ENCODE measurements around the gene TBC1D9.
"Not testable (repeated sequence)": the region's sequence is repeated elsewhere in the genome, so short reads cannot be mapped to it uniquely, and the experiment has no call there.

Gene TBC1D9

DNA sequence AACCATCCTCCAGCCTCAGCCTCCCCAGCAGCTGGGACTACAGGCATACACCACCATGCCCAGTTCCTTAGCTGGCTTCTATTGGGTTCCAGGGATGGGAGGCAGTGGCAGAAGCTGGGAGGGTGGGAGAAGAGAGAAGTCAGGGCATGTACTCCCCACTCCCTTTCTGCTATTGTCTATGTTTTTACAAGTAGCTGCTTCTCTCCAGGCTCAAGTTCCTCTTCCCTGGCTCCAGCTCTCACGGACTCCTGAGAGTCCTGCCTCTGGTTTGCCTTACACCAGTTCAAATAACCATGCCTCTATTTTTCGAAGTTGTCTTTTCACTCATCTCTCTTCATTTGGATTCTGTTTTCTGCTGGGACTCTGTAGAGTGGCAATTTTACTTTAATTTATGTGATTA is 2.9 kb downstream of the TBC1D9 start:
- no peak for DNase-seq (ENCODE audit: low read depth in 2 of 2)

DNA sequence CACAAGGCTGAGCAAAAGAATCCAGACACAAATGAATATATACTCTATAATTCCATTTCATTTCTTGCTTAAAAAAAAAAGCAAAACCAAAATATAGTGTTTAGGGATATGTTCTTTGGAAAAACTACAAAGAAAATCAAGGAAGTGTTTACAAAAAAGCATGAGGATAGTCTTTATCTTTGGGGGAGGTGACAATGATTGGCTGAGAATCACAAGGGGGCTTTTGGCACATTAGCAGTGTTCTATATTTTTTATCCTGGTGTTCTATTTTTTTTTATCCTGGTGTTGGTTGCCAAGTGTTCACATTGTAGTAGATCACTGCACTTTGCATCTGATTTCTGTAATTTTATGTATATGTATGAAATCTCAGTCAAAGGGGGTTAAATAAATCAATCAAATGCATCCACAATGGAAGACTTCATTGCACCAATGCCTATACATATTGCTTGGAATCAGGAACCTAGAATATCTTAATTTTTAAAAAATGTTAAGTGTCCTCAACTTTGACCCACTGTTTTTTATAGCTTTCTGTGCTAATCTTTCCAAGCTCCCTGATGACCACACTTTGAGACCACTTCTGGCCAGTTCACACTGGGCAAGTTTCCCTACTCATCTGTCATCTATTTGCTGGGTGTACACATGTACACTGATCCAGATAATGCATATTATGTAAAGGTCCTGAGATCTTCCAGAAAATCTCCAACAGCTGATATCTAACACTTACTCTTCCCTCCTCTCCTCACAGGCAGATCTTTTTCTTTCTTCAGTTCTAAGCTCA is 3.7 kb downstream of the TBC1D9 start:
- no peak for DNase-seq (ENCODE audit: low read depth in 2 of 2)

- DNase-seq (ENCODE audit: low read depth in 2 of 2) = no peak
These were observed 5.7 kb downstream of the TBC1D9 start for GRCh38 chr4:140750470-140750869.

GRCh38 chr4:140748171-140748570 is 8.0 kb downstream of the TBC1D9 start:
- DNase-seq (ENCODE audit: low read depth in 2 of 2) = no peak

- DNase-seq (ENCODE audit: low read depth in 2 of 2) = not testable (repeated sequence)
These were observed 9.6 kb downstream of the TBC1D9 start for GRCh38 chr4:140746546-140746945.

DNA sequence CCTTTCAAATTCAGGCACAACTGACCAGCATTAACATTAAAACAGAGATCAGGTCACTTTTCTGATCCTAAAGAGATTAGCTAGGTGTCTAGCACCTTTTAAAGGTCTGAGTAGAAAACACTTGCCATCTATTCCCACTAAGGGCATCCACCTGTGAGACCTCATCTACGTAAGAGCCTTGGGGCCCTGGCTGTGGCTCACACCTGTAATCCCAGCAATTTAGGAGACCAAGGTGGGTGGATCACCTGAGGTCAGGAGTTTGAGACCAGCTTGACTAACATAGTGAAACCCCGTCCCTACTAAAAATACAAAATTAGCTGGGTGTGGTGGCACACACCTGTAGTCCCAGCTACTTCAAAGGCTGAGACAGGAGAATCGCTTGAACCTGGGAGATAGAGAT is 11.8 kb downstream of the TBC1D9 start:
- no peak for DNase-seq (ENCODE audit: low read depth in 2 of 2)

DNA sequence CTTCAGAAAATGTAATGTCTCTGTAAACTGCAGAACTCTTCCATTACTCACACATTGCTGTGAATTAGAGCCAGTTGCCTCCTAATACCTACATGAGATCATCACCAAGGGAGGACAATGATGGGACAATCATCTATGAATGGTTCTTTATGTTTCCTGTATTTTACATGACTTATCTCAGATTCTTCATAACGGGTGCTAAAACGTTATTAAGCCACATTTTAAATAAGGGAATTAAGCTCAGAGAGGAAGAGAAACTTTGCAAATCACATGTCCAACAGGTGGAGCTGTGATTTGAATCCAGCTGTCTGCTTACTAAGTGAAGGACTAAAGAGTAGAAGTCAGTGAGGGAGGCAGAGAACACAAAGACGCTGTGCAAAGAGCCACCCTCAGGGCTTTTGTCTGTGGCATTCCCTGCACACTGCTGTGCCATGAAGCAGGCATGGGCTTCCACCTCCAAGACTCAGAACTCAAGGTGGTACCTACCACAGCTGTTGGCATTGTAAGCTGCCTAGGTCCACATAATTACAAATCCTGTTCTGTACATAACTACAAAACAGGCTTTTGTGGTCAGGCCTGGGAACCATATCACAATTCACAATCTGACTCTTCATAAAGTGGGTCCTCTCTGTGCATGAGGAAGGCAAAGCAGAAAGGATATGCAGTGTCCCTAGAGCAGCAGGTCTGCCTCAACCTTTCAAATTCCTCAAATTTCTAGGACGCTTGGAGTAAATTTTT is 12.8 kb downstream of the TBC1D9 start:
- DNase-seq (ENCODE audit: low read depth in 2 of 2) = no peak

DNA sequence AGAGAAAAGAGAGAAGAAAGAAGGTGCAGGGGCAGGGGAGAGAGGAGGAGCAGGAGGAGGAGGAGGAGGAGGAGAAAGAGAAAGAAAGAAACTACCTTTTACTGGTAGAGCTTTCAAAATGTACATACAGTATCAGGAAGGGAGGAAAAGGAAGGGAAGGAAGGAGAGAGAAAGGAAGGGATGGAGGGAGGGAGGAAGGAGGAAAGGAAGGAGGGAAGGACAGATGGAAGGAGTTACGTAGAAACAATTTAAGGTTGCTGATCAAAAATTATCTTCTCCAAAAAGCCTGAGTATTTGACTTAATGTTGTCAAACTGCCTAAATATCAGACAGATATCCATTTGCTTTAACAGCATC is 13.4 kb downstream of the TBC1D9 start:
- DNase-seq (ENCODE audit: low read depth in 2 of 2) = no peak

DNA sequence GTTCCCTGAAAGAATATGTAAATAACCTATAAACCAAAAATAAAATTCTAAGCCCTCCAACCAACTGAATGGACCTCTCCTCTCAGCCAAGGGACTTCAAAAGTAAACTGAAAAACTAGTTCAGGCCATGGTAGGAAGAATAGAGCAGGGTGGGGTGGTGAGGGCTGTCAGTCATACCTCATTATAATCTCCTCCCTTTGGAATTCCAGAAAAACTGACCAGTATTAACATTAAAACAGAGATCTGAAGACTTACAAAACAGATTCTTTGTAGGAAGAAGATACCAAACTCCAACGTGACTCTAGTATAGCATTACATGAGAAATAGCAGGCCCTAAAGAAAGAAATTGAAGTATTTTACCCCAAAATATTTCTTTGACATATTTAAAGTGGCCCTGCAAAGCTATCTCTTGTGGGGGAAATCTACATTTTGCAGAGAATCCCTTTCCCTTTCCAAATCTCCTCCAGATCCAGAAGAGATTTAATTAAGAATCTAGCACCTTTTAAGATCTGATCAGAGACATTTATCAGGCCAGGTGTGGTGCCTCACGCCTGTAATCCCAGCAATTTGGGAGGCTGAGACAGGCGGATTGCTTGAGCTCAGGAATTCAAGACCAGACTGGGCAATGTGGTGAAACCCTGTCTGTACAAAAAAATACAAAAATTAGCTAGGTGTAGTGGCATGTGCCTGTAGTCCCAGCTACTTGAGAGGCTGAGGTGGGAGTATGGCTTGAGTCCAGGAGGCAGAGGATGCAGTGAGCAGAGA is 15.1 kb downstream of the TBC1D9 start:
- DNase-seq (ENCODE audit: low read depth in 2 of 2) = no peak

GRCh38 chr4:140740422-140740821 is 15.8 kb downstream of the TBC1D9 start:
- DNase-seq (ENCODE audit: low read depth in 2 of 2) = no peak

- DNase-seq (ENCODE audit: low read depth in 2 of 2) = no peak
These were observed 16.2 kb downstream of the TBC1D9 start for GRCh38 chr4:140739971-140740370.

- DNase-seq (ENCODE audit: low read depth in 2 of 2) = no peak
These were observed 18.0 kb downstream of the TBC1D9 start for GRCh38 chr4:140738139-140738538.

DNA sequence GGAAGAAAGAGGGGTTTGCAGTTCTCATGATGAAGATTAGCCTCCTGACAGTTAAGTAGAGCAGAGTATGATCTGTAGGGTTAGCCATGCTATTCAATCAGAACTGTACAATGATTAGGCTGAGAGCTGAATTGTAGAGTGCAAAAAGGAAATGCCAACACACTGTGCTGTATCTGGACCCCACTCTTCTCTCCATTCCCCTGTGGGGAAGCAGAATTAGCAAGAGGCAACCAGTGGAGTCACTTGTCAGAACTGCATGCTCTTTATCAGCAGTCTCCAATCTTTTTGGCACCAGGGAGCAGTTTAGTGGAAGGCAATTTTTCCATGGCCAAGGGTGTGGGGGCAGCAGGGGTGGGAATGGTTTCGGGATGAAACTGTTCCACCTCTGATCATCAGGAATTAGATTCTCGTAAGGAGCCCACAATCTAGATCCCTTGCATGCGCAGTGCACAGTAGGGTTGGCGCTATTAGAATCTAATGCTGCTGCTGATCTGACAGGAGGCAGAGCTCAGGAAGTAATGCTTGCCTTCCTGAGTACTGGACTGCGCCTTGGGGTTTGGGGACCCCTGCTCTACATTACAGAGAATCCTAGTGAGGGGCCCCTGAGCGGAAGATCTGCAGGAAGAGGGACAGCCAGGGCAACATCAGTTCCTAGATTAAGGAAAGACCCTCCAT is 19.4 kb downstream of the TBC1D9 start:
- DNase-seq (ENCODE audit: low read depth in 2 of 2) = no peak

- DNase-seq (ENCODE audit: low read depth in 2 of 2) = no peak
These were observed 20.3 kb downstream of the TBC1D9 start for GRCh38 chr4:140735779-140736391.

DNA sequence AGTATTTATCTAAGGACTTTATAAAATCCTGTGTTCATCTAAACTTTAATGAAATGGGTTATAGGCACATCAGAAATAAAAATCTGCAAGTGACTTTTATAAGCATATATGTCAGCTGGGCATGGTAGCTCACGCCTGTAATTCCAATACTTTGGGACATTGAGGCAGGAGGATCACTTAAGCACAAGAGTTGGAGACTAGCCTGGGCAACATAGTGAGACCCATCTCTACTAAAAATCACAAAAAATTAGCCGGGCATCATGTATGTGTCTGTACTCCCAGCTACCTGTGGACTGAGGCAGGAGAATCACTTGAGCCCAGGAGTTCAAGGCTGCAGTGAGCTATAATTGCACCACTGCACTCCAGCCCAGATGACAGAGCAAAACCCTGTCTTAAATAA is 20.9 kb downstream of the TBC1D9 start:
- DNase-seq (ENCODE audit: low read depth in 2 of 2) = no peak

DNA sequence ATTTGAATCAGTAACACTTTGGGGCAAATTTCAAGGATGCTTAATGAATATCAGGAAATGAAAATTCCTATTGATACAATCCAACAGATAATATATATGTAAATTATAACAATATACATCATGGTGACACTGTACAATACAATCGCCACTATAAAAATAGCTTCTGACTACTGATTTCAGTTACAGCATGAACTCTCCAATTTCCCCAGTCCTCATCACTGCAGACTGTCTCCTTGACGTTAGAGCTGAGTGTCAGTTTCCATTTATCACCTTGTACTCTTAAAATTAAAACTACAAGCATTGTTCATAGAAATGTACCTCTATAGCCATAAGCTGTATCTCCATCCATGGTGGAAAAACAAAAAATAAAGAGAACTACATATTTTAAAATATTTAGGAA is 23.4 kb downstream of the TBC1D9 start:
- DNase-seq (ENCODE audit: low read depth in 2 of 2) = no peak

DNA sequence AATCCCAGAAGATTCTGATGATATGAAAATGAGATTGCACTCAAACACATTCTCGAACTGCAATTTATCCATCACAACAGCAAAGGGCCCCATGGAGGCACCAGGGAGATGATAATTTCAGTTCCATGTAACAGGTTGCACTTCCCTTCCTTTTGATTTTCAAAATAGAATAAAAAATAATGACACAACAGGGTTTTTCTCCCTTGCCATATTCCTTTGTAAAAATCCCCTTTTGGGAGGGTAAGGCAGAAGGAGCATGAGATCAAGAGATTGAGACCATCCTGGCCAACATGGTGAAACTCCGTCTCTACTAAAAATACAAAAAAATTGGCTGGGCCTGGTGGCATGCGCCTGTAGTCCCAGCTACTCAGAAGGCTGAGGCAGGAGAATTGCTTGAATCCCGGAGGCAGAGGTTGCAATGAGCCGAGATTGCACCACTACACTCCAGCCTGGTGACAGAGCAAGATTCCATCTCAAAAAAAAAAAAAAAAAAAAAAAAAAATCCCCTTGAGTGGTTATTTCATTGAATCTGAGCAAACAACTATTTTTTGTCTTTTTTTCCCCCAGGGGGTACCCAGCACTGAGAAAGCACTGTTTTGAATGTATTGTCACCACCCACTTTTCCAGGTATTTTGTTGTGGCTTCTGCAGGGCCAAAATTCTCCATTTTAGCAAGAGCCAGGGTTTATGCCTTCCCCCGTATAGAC is 26.7 kb downstream of the TBC1D9 start:
- DNase-seq (ENCODE audit: low read depth in 2 of 2) = no peak

GRCh38 chr4:140726776-140727500 is 29.2 kb downstream of the TBC1D9 start:
- no peak for DNase-seq (ENCODE audit: low read depth in 2 of 2)

GRCh38 chr4:140725556-140725955 is 30.6 kb downstream of the TBC1D9 start:
- DNase-seq (ENCODE audit: low read depth in 2 of 2) = no peak

- no peak for DNase-seq (ENCODE audit: low read depth in 2 of 2)
These were observed 31.4 kb downstream of the TBC1D9 start for GRCh38 chr4:140724760-140725159.
